22Rv1 (cell line): ENCODE results near the gene PPM1H.

Experiments
- ZFX ChIP-seq: fragments of 450-650 bp; IDR thresholded peaks from 2 replicates; pipeline ENCODE4 v1.6.1; 2017; ENCODE audit warnings: antibody characterized with exemption, borderline replicate concordance
- TF ChIP-seq, protein P1 (sequence below): fragments of 450-650 bp; IDR thresholded peaks from 2 replicates; pipeline ENCODE4 v1.5.1; 2017; ENCODE audit warnings: mild to moderate bottlenecking

DNA sequence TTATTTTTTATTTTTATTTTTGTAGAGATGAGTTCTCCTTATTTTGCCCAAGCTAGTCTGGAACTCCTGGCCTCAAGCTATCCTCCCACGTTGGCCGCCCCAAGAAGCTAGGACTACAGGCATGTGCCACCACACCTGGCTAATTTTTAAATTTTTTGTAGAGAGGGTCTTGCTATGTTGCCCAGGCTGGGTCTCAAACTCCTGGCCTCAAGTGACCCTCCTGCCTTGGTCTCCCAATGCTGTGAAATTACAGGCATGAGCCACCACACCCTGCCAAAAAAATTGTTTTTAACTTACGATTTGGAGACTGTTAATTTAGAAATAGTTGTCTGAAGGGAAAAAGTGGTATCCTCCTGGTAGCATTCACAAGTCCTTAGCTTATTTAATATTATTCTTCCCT lies 120.7 kb downstream of the PPM1H start:
- TF ChIP-seq, protein P1, sequence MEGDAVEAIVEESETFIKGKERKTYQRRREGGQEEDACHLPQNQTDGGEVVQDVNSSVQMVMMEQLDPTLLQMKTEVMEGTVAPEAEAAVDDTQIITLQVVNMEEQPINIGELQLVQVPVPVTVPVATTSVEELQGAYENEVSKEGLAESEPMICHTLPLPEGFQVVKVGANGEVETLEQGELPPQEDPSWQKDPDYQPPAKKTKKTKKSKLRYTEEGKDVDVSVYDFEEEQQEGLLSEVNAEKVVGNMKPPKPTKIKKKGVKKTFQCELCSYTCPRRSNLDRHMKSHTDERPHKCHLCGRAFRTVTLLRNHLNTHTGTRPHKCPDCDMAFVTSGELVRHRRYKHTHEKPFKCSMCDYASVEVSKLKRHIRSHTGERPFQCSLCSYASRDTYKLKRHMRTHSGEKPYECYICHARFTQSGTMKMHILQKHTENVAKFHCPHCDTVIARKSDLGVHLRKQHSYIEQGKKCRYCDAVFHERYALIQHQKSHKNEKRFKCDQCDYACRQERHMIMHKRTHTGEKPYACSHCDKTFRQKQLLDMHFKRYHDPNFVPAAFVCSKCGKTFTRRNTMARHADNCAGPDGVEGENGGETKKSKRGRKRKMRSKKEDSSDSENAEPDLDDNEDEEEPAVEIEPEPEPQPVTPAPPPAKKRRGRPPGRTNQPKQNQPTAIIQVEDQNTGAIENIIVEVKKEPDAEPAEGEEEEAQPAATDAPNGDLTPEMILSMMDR: no peak
- TF ChIP-seq ZFX: no peak
